HepG2 (cell line): ENCODE data around the gene MST1R. TPM values are rescaled to one million over a fixed set of nuclear protein-coding genes. Genes with fewer than 3 reads are reported as not detected.
A peak's percentile ranks its signal among the peaks of the same experiment; 100 is the strongest.

ENCODE experiments used
- ATAD3A ChIP-seq: sonication (generic); formaldehyde crosslinking; IDR thresholded peaks from 2 replicates; pipeline ENCODE4 v1.4.0; 2020; ENCODE audit warnings: missing genetic modification reagents
- BORCS8-MEF2B ChIP-seq: sonication (generic); formaldehyde crosslinking; IDR thresholded peaks from 2 replicates; pipeline ENCODE4 v1.8.0; 2022; ENCODE audit warnings: mild to moderate bottlenecking, missing genetic modification reagents
- CBX2 ChIP-seq, 2 experiments: fragments of 200-600 bp in 1 of 2; sonication (generic); formaldehyde crosslinking in 1 of 2; IDR thresholded peaks; 2 replicates each; pipeline versions ENCODE4 v1.7.0 to v1.8.1; 2018 to 2022; ENCODE audit warnings: low read depth in 2 of 2, low read length in 1 of 2, mild to moderate bottlenecking in 1 of 2, missing genetic modification reagents in 1 of 2
- CHCHD3 ChIP-seq: sonication (generic); formaldehyde crosslinking; IDR thresholded peaks from 2 replicates; pipeline ENCODE4 v1.8.0; 2022; ENCODE audit warnings: mild to moderate bottlenecking, missing genetic modification reagents, moderate library complexity
- CTCF ChIP-seq: sonication (generic); formaldehyde crosslinking; IDR thresholded peaks from 2 replicates; pipeline ENCODE4 v1.5.0; 2020; ENCODE audit warnings: mild to moderate bottlenecking, missing genetic modification reagents, moderate library complexity
- KDM5A ChIP-seq: fragments of 200-600 bp; sonication (generic); IDR thresholded peaks from 2 replicates; pipeline ENCODE4 v1.7.0; 2018; ENCODE audit warnings: antibody characterized with exemption, mild to moderate bottlenecking, low read length, borderline replicate concordance
- LCORL ChIP-seq, 2 experiments: fragments of 450-650 bp in 1 of 2; sonication (generic) in 1 of 2; formaldehyde crosslinking in 1 of 2; IDR thresholded peaks; 2 replicates each; pipeline versions ENCODE4 v1.5.0 to v1.6.1; 2017 to 2020; ENCODE audit warnings: antibody characterized with exemption in 1 of 2, missing genetic modification reagents in 1 of 2
- MYNN ChIP-seq: sonication (generic); formaldehyde crosslinking; IDR thresholded peaks from 2 replicates; pipeline ENCODE4 v1.4.0; 2020; ENCODE audit warnings: mild to moderate bottlenecking, low read depth, missing genetic modification reagents
- NONO ChIP-seq, 2 experiments: fragments of 450-650 bp in 1 of 2; sonication (generic) in 1 of 2; formaldehyde crosslinking in 1 of 2; IDR thresholded peaks in 1 of 2; conservative IDR thresholded peaks in 1 of 2; 2 replicates each; pipeline versions ENCODE4 v1.6.1 to v1.8.0; 2017 to 2022; ENCODE audit warnings: mild to moderate bottlenecking in 1 of 2, missing genetic modification reagents in 1 of 2, moderate library complexity in 1 of 2
- NR2F6 ChIP-seq, 2 experiments: IDR thresholded peaks; 2 replicates each; pipeline ENCODE4 v1.6.1; 2016; ENCODE audit warnings: antibody characterized with exemption in 1 of 2, mild to moderate bottlenecking in 1 of 2
- RBM39 ChIP-seq: fragments of 200-400 bp; formaldehyde crosslinking; IDR thresholded peaks from one replicate; pipeline ENCODE4 v1.6.1; 2018; ENCODE audit warnings: antibody characterized with exemption, mild to moderate bottlenecking, low read depth, low read length; ENCODE audit not compliant: poor library complexity, severe bottlenecking
- SPEN ChIP-seq: sonication (generic); formaldehyde crosslinking; IDR thresholded peaks from 2 replicates; pipeline ENCODE4 v1.5.1; 2020; ENCODE audit warnings: low read depth, mild to moderate bottlenecking, missing genetic modification reagents
- YY1 ChIP-seq: IDR thresholded peaks from 2 replicates; pipeline ENCODE4 v1.6.1; 2011; ENCODE audit warnings: low read length, low read depth, moderate library complexity, mild to moderate bottlenecking; ENCODE audit not compliant: insufficient read depth, insufficient replicate concordance
- ZBTB21 ChIP-seq: sonication (generic); formaldehyde crosslinking; IDR thresholded peaks from 2 replicates; pipeline ENCODE4 v1.4.0; 2020; ENCODE audit warnings: missing genetic modification reagents
- ZNF33B ChIP-seq: sonication (generic); formaldehyde crosslinking; IDR thresholded peaks from 2 replicates; pipeline ENCODE4 v1.5.1; 2020; ENCODE audit warnings: mild to moderate bottlenecking, missing genetic modification reagents
- ZNF510 ChIP-seq: sonication (generic); formaldehyde crosslinking; IDR thresholded peaks from 2 replicates; pipeline ENCODE4 v1.4.0; 2020; ENCODE audit warnings: low read depth, mild to moderate bottlenecking, missing genetic modification reagents
- ZNF724P ChIP-seq: sonication (generic); formaldehyde crosslinking; IDR thresholded peaks from 2 replicates; pipeline ENCODE4 v1.8.0; 2022; ENCODE audit warnings: missing genetic modification reagents, borderline replicate concordance
- ZNF891 ChIP-seq: sonication (generic); formaldehyde crosslinking; IDR thresholded peaks from 2 replicates; pipeline ENCODE4 v1.5.0; 2020; ENCODE audit warnings: mild to moderate bottlenecking, missing genetic modification reagents
- ZSCAN21 ChIP-seq: sonication (generic); formaldehyde crosslinking; IDR thresholded peaks from 2 replicates; pipeline ENCODE4 v1.8.0; 2022; ENCODE audit warnings: mild to moderate bottlenecking, missing genetic modification reagents, moderate library complexity, borderline replicate concordance
- polyA plus RNA-seq, 8 experiments: library from polyadenylated mRNA; depleted of rRNA in 3 of 8; stranded (reverse) in 7 of 8; unstranded in 1 of 8; fragments of >200 nt; fragmentation: Illumina TruSeq in 4 of 8; extraction: Trizol in 4 of 8; gene quantifications; 2 replicates each; pipeline versions ENCODE4 v1.2.1 to v1.2.3, GENCODE V29; 2011 to 2016; ENCODE audit warnings: low read depth in 4 of 8, missing spikeins in 1 of 8, mixed read lengths in 1 of 8; ENCODE audit not compliant: insufficient read depth in 1 of 8
- total RNA-seq, 5 experiments: library from RNA; depleted of rRNA; stranded (reverse); fragments of >200 nt; fragmentation: Illumina TruSeq; extraction: Trizol; gene quantifications; 2 replicates each; pipeline ENCODE4 v1.2.3, GENCODE V29; 2016; ENCODE audit warnings: low read depth in 1 of 5
- TF ChIP-seq, protein P1 (sequence below): sonication (generic); formaldehyde crosslinking; IDR thresholded peaks from 2 replicates; pipeline ENCODE4 v1.8.0; 2022; ENCODE audit warnings: missing genetic modification reagents, mild to moderate bottlenecking, inconsistent platforms, borderline replicate concordance
- TF ChIP-seq, protein P2 (sequence below): fragments of 450-650 bp; IDR thresholded peaks from 2 replicates; pipeline ENCODE4 v1.6.1; 2016

The MST1R gene
- total and polyA plus RNA-seq, 2 of the 13 experiments (the other 11 are each of a cell fraction or from before 2014, with no cell fraction given) = 0.11 to 0.77 TPM

GRCh38 chr3:49856181-49857005 is 47.3 kb downstream of the MST1R start, which contains the start of gene TRAIP (continued):
- TF ChIP-seq ZNF510 = 0 out of 2 replicates have a peak, but pooled peaks have one; percentile 51
- TF ChIP-seq NR2F6 (IDR thresholded peaks at IDR 0.05) = no peak
- TF ChIP-seq NR2F6 (CRISPR knock-in tag; IDR thresholded peaks at IDR 0.05) = 0 out of 2 replicates have a peak, but pooled peaks have one; percentile 7
- TF ChIP-seq ZBTB21 (CRISPR knock-in tag) = no peak
- TF ChIP-seq YY1 = no peak
- TF ChIP-seq ATAD3A (CRISPR knock-in tag) = no peak
- no peak for TF ChIP-seq LCORL (IDR thresholded peaks at IDR 0.05)
- TF ChIP-seq LCORL (CRISPR knock-in tag; IDR thresholded peaks at IDR 0.05) = no peak
- 0 out of 2 replicates have a peak, but pooled peaks have one; percentile 33 for TF ChIP-seq MYNN (CRISPR knock-in tag)
- peak; percentile 84 for TF ChIP-seq RBM39
- no peak for TF ChIP-seq CBX2 (IDR thresholded peaks at IDR 0.05; ENCODE audit: low read depth, low read length)
- no peak for TF ChIP-seq CBX2 (CRISPR knock-in tag; IDR thresholded peaks at IDR 0.05; ENCODE audit: low read depth)
- TF ChIP-seq, protein P1, sequence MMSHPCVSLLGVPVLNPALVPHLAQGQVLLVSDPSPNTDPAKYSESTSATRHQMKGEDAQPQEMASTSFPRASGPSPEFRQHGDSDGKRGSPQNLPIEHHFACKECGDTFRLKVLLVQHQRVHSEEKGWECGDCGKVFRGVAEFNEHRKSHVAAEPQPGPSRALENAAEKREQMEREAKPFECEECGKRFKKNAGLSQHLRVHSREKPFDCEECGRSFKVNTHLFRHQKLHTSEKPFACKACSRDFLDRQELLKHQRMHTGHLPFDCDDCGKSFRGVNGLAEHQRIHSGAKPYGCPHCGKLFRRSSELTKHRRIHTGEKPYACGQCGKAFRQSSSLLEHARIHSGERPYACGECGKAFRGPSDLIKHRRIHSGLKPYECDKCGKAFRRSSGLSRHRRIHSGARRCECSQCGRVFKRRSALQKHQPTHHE = peak; percentile 74; the same call in 1 of the 2 replicates
- TF ChIP-seq ZNF33B (CRISPR knock-in tag) = no peak
- TF ChIP-seq ZNF724P (CRISPR knock-in tag) = peak; percentile 81; the same call in 1 of the 2 replicates
- TF ChIP-seq NONO (IDR thresholded peaks at IDR 0.05) = no peak
- TF ChIP-seq NONO (CRISPR knock-in tag; conservative IDR thresholded peaks at IDR 0.05) = no peak; the same call in 1 of the 2 replicates
- peak; percentile 93; the same call in 1 of the 2 replicates for TF ChIP-seq BORCS8-MEF2B (CRISPR knock-in tag)
- 0 out of 2 replicates have a peak, but pooled peaks have one; percentile 67 for TF ChIP-seq ZSCAN21
- TF ChIP-seq SPEN (CRISPR knock-in tag) = peak; percentile 37; the same call in 1 of the 2 replicates
- TF ChIP-seq ZNF891 = peak; percentile 66; the same call in 1 of the 2 replicates
- TF ChIP-seq, protein P2, sequence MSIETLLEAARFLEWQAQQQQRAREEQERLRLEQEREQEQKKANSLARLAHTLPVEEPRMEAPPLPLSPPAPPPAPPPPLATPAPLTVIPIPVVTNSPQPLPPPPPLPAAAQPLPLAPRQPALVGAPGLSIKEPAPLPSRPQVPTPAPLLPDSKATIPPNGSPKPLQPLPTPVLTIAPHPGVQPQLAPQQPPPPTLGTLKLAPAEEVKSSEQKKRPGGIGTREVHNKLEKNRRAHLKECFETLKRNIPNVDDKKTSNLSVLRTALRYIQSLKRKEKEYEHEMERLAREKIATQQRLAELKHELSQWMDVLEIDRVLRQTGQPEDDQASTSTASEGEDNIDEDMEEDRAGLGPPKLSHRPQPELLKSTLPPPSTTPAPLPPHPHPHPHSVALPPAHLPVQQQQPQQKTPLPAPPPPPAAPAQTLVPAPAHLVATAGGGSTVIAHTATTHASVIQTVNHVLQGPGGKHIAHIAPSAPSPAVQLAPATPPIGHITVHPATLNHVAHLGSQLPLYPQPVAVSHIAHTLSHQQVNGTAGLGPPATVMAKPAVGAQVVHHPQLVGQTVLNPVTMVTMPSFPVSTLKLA = peak; percentile 23; the same call in 1 of the 2 replicates
- peak; percentile 98 for TF ChIP-seq KDM5A
- peak; percentile 39 for TF ChIP-seq CTCF (CRISPR knock-in tag)
- TF ChIP-seq CHCHD3 = 0 out of 2 replicates have a peak, but pooled peaks have one; percentile 47
